NCI-H128 (cell line): ENCODE results near the gene CPT2.

ENCODE experiments used
- DNase-seq: peaks from one replicate; lab custom pipeline; 2025; ENCODE audit not compliant: unreplicated experiment; lab: John Stamatoyannopoulos, UW

Gene CPT2

GRCh38 chr1:53260631-53261247 lies 64.1 kb downstream of the CPT2 start:
- no peak for DNase-seq

GRCh38 chr1:53262000-53262399 lies 65.4 kb downstream of the CPT2 start:
- DNase-seq, result no peak
